DOHH2 (cell line): ENCODE results near the gene HMGXB3.

Experiments used
- EZH2phosphoT487 ChIP-seq: fragments of 200-600 bp; sonication (generic); IDR thresholded peaks from 2 replicates; pipeline ENCODE4 v1.6.1; 2017; ENCODE audit warnings: borderline replicate concordance, mild to moderate bottlenecking, antibody characterized with exemption, low read length, moderate library complexity, mixed read lengths
- TF ChIP-seq, protein P1 (sequence below): fragments of 200-600 bp; sonication (generic); IDR thresholded peaks from one replicate; pipeline ENCODE4 v1.5.1; 2014; ENCODE audit warnings: antibody characterized with exemption, mild to moderate bottlenecking, low read depth, low read length; ENCODE audit not compliant: poor library complexity, severe bottlenecking

DNA sequence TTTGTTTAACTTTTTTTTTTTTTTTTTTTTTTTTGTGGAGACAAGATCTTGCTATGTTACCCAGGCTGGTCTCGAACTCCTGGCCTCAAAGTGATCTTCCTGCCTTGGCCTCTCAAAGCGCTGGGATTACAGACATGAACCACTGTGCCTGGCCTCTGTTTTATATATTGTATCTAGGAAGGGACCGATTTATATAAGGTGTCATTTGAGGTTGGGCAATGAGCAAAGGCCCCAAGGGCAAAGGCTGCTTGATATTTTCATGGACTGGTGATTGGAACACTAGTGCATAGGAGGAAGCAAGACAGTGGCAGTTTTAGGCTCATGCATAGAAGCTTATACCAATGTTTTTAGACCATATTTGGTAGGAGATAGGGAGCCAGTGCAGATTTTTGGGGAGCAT lies 36.8 kb upstream of the HMGXB3 start:
- TF ChIP-seq, protein P1, sequence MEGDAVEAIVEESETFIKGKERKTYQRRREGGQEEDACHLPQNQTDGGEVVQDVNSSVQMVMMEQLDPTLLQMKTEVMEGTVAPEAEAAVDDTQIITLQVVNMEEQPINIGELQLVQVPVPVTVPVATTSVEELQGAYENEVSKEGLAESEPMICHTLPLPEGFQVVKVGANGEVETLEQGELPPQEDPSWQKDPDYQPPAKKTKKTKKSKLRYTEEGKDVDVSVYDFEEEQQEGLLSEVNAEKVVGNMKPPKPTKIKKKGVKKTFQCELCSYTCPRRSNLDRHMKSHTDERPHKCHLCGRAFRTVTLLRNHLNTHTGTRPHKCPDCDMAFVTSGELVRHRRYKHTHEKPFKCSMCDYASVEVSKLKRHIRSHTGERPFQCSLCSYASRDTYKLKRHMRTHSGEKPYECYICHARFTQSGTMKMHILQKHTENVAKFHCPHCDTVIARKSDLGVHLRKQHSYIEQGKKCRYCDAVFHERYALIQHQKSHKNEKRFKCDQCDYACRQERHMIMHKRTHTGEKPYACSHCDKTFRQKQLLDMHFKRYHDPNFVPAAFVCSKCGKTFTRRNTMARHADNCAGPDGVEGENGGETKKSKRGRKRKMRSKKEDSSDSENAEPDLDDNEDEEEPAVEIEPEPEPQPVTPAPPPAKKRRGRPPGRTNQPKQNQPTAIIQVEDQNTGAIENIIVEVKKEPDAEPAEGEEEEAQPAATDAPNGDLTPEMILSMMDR: no peak
- TF ChIP-seq EZH2phosphoT487: no peak
